ENCODE measurements around the gene ADARB1.

- TF ChIP-seq CTCF (conservative IDR thresholded peaks at IDR 0.05) (no peak), EZH2 (IDR thresholded peaks at IDR 0.05; ENCODE audit: low read depth) (no peak)
These were observed 113.3 kb downstream of the ADARB1 start for GRCh38 chr21:45187646-45188045.
